ENCODE results near the gene SIAE.
"Not testable (repeated sequence)": the region's sequence is repeated elsewhere in the genome, so short reads cannot be mapped to it uniquely, and the experiment has no call there.

The SIAE gene

GRCh38 chr11:124622531-124623451 lies 50.7 kb downstream of the SIAE start, which contains the start of gene TBRG1:
TSS of gene TBRG1 (plus strand) at chr11:124622864. CDS start at chr11:124623084, 220 bp downstream.
- peak; percentile 89 for DNase-seq (ENCODE audit: low spot score)

GRCh38 chr11:124618863-124619262 lies 54.7 kb downstream of the SIAE start:
- no peak for DNase-seq (ENCODE audit: low spot score)

- no peak for DNase-seq (ENCODE audit: low spot score)
These were observed 60.8 kb downstream of the SIAE start for GRCh38 chr11:124612567-124613246.

- DNase-seq (ENCODE audit: low spot score) = no peak
These were observed 61.5 kb downstream of the SIAE start for GRCh38 chr11:124612045-124612444.

GRCh38 chr11:124611064-124611463 lies 62.5 kb downstream of the SIAE start, which contains the start of gene PANX3:
TSS of gene PANX3 (plus strand) at chr11:124611428. CDS start at chr11:124611557, 129 bp downstream.
- no peak for DNase-seq (ENCODE audit: low spot score)

GRCh38 chr11:124610295-124610694 lies 63.2 kb downstream of the SIAE start:
- DNase-seq (ENCODE audit: low spot score) = no peak

- no peak for DNase-seq (ENCODE audit: low spot score)
These were observed 65.4 kb downstream of the SIAE start for GRCh38 chr11:124608147-124608546.

GRCh38 chr11:124605719-124606118 lies 67.8 kb downstream of the SIAE start:
- no peak for DNase-seq (ENCODE audit: low spot score)

- DNase-seq (ENCODE audit: low spot score) = not testable (repeated sequence)
These were observed 70.8 kb downstream of the SIAE start for GRCh38 chr11:124602723-124603122.

- no peak for DNase-seq (ENCODE audit: low spot score)
These were observed 71.3 kb downstream of the SIAE start for GRCh38 chr11:124602193-124602592.

- no peak for DNase-seq (ENCODE audit: low spot score)
These were observed 72.8 kb downstream of the SIAE start for GRCh38 chr11:124600621-124601320.

- no peak for DNase-seq (ENCODE audit: low spot score)
These were observed 75.9 kb downstream of the SIAE start for GRCh38 chr11:124597626-124598025.

- DNase-seq (ENCODE audit: low spot score) = no peak
These were observed 78.2 kb downstream of the SIAE start for GRCh38 chr11:124595302-124595701.

GRCh38 chr11:124592627-124593026 lies 80.9 kb downstream of the SIAE start:
- no peak for DNase-seq (ENCODE audit: low spot score)

- DNase-seq (ENCODE audit: low spot score) = no peak
These were observed 82.1 kb downstream of the SIAE start for GRCh38 chr11:124591430-124591829.

GRCh38 chr11:124586238-124586860 lies 87.2 kb downstream of the SIAE start:
- no peak for DNase-seq (ENCODE audit: low spot score)

- DNase-seq (ENCODE audit: low spot score) = no peak
These were observed 88.7 kb downstream of the SIAE start for GRCh38 chr11:124584681-124585372.

- DNase-seq (ENCODE audit: low spot score) = no peak
These were observed 89.8 kb downstream of the SIAE start for GRCh38 chr11:124583781-124584180.
